Gastroesophageal sphincter (tissue), 3 donors: Measurements from ENCODE around the gene SSC5D.

Source experiments
- POLR2A ChIP-seq, 2 donors: fragments of 450-650 bp; IDR thresholded peaks; one replicate each; pipeline ENCODE4 v1.6.1; 2017; ENCODE audit warnings: antibody characterized with exemption in 2 of 2, mild to moderate bottlenecking in 2 of 2, moderate library complexity in 1 of 2
- POLR2AphosphoS5 ChIP-seq: sonication (generic); formaldehyde crosslinking; IDR thresholded peaks from one replicate; pipeline ENCODE4 v1.6.1; 2017; ENCODE audit warnings: antibody characterized with exemption
- TF ChIP-seq, protein P1 (sequence below), 4 experiments: fragments of 200-600 bp in 2 of 4; fragments of 450-650 bp in 2 of 4; sonication (generic) in 1 of 4; IDR thresholded peaks; one replicate each; pipeline ENCODE4 v1.5.1; 2017 to 2019; ENCODE audit warnings: antibody characterized with exemption in 4 of 4, mild to moderate bottlenecking in 2 of 4, moderate library complexity in 2 of 4

GRCh38 chr19:55554302-55554701 is 66.1 kb downstream of the SSC5D start:
- no peak for TF ChIP-seq POLR2AphosphoS5
- TF ChIP-seq, protein P1, sequence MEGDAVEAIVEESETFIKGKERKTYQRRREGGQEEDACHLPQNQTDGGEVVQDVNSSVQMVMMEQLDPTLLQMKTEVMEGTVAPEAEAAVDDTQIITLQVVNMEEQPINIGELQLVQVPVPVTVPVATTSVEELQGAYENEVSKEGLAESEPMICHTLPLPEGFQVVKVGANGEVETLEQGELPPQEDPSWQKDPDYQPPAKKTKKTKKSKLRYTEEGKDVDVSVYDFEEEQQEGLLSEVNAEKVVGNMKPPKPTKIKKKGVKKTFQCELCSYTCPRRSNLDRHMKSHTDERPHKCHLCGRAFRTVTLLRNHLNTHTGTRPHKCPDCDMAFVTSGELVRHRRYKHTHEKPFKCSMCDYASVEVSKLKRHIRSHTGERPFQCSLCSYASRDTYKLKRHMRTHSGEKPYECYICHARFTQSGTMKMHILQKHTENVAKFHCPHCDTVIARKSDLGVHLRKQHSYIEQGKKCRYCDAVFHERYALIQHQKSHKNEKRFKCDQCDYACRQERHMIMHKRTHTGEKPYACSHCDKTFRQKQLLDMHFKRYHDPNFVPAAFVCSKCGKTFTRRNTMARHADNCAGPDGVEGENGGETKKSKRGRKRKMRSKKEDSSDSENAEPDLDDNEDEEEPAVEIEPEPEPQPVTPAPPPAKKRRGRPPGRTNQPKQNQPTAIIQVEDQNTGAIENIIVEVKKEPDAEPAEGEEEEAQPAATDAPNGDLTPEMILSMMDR (IDR thresholded peaks at IDR 0.05), result no peak
- no peak for TF ChIP-seq POLR2A (IDR thresholded peaks at IDR 0.05)
